ENCODE data around the gene UTS2.

GRCh38 chr1:7833035-7833434, 19.8 kb downstream of the UTS2 start:
- no peak for TF ChIP-seq CTCF (IDR thresholded peaks at IDR 0.05)
- TF ChIP-seq POLR2A (IDR thresholded peaks at IDR 0.05) = no peak
- TF ChIP-seq POLR2AphosphoS5 (IDR thresholded peaks at IDR 0.05) = no peak
